HG03196 (cell line): Measurements from ENCODE around the gene GSC2.
"Not testable (repeated sequence)": the region's sequence is repeated elsewhere in the genome, so short reads cannot be mapped to it uniquely, and the experiment has no call there.

Experiments used
- ATAC-seq: cut with Tn5 transposase; IDR thresholded peaks from one replicate; pipeline ENCODE4 v1.9.1; 2021; ENCODE audit not compliant: unreplicated experiment

GSC2 gene

GRCh38 chr22:19156109-19156508 is 6.0 kb upstream of the GSC2 start:
- not testable (repeated sequence) for ATAC-seq

DNA sequence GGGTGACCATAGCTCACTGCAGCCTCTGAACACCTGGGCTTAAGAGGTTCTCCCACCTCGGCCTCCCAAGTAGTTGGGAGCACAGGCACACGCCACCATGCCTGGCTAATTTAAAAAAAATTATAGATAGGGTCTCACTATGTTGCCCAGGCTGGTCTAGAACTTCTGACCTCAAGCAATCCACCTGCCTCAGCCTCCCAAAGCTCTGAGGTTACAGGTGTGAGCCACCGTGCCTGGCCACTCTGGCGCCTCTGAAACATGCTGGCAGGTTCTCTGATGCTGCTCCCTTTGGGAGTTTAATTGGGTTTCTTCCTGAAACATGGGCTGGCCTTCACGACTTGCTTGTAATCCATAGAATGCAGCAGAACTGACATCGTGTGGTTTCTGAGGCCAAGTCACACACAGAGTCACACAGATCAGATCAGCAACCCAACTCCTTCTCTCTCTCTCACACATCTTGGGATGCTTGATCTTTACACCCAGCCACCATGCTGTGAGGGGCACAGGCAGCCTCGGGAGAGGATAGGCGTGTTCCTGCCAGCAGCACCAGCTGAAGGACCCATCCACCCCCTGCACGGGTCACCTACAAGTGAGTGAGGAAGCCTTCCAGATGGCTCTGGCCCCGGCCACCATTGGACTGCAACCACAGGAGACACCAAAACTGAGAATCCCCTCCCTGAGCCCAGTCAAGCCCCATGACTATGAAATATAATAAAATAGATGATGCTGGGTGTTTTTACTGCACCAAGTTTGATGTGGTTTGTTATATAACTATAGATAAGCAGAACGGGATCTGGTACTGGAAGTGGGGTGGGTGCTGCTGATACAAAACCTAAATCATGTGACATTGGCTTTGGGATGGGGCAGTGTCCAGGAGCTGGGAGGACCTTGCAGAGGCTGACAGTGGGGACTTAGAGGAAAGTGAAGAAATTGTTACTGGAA is 3.1 kb upstream of the GSC2 start:
- ATAC-seq = no peak

GRCh38 chr22:19151329-19152191 is 1.5 kb upstream of the GSC2 start:
- ATAC-seq = no peak

DNA sequence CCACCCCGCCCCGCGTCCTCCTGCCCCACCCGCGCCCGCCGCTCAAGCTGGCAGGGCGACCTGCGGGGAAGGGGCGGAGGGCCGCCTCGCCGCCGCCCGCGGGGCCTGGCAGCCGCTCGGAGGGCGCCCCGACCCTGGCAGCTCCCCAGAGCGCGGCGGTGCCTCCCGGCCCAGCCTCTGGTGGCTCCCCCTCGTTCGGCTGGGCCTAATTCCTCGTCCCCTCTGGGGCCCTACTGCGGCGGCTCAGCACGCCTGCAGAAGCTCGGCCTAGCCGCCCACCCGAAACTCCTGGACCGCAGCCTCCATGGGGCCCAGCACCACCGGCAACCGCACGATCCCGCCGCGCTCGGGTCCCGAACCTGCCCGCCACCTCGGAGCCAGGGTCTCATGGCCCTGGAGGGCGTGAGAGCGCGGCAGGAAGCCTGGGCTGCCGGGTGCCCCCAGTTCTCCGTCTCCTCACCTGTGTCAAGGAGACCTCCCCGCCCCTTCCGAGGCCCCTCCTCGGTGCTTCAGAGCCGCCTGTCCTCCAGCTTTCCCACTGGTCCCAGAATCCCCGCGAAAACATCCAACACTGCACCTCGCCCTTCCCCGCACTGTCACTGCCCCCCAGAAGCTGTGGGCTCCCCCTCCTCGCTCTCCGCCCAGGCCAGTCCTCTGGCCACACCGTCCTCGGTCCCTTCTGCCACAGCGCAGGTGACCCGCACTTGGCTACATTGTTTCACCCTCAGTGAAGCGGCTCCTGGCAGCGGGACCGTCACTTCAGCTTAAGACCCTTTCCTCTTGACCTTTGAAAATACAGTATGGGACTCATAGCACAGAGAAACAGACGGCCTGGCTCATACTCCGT is 613 bp upstream of the GSC2 start:
- no peak for ATAC-seq

DNA sequence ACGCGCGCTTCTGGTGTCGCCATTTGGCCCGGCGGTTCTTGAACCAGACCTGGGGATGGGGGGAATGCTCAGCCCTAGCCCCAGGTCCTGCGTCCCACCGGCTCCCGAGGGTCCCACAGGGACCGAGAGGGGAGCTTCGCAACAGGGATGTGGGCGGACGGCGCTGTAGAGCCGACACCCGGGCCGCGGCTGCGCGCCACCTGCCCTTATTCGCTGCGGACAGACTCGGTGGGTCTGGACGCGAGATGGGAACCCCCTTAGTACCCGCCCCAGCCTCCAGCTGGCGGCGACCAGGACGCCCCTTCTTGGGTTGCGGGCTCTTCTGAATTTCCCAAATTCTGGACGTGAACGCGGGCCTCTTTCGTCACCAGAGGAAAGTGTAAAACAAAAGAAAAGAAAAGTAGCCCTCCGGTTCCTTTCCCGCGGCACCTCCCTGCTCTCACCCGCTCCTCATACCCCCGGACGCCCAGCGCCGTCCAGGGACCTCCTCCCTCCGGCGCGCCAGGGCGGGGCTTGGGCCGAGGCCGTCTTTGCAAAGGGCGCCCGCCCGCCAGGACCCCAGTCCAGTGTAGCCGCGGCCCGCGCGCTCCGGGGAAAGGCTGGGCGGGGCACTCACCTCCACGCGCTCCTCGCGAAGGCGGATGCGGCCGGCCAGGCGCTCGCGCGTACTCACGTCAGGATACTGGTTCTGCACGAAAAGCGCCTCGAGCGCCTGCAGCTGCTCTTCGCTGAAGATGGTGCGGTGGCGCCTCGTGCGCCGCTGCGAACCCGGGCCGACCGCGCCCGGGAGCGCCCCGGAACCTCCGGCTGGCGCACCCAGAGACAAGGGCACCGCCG is 827 bp downstream of the GSC2 start:
- no peak for ATAC-seq

DNA sequence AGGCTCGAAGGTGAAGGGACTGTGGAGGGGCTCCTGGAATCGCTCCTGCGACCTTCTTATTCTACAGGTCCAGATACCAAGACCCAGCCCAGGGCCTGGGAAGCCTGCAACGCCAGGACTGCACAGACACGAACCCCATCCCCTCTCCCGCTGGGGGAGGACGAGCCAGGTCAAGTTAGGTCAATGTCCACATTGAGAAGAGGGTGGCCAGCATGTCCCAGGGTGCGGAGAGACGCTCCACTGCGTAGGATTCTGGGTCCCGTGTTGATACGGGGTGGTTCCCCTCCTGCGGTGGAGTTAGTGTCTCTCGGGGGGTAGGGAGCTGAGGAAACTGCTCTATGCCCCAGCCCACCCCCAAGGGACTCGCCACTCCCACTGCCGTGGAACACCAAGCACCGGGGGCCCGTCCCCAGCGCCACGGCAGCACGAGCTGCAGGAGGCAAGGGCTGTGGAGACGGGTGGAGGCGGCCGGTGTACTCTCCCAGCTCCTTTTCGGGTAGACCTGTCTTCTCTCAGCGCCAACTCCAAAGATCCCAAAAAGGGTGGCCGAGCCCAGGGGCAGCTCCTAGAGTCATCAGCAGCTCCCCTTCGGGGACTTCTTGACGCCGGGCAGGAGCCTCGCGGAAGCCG is 1.6 kb downstream of the GSC2 start:
- ATAC-seq = no peak

DNA sequence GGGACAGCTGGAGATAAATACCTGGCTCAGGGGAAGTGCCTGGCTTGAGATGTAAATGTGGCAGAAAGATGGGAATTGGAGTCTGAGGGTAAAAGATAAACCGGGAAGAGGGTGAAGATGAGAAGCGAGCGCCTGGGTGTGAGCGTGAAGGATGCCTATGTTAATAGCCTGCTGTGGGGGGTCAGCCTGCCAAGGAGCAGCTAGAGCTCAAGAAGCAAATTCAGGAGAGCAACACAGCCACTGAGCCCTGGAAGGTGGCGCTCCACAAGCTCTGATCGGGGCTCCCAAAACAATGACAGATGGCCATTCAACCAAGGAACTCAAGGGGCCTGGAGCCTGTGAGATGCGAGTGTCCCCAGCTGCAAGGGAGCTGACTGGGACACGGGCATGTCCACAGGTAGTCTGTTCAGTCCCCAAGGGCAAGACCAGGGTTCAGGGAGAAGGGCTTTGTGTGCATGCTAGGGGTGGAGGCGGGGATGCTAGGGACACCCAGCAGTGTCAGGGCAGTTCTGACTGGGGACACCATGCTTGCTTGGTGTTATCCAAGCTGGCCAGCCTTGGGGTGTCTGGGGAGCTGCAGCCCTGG is 2.8 kb downstream of the GSC2 start:
- ATAC-seq = no peak

- no peak for ATAC-seq
Observed at GRCh38 chr22:19146215-19146968, 3.7 kb downstream of the GSC2 start.

DNA sequence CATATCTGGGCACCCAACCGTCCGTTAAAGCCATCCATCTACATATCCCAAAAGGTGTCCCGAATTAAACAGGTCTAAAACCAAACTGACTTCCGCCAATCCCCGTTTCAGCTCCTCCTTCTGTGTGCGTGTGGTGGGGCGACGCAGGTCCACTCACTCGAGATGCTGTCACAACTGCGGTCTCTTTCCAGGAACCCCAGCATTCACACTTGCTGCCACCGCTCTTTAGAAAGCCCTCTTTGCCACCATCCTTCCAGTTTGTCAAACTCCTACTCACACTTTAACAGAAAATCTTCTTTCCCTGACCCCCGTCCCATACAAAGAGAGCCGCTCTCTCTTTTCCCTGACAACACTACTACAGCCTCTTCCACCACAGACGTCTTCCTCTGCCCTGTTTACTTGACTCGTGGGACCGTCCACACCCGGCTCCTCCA is 6.1 kb downstream of the GSC2 start:
- ATAC-seq = no peak

DNA sequence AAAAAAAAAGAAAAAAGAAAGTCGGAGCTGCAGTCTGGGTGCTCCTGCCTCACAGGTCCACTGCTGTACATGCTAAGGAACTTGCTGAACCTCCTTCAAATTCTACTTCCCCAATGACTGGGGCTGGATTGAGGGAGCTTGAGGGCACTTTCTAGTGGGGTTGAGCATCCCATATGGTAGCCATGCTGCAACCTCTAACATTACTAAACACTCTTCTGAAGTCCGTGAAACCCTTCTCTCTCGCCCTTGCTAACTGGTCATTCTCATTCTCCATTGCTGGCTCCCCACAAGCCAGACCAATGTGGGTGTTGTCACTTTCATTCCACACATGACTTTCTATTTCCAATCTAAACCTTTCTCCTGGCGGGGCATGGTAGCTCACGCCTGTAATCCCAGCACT is 6.9 kb downstream of the GSC2 start:
- ATAC-seq = no peak

GRCh38 chr22:19142394-19142793 is 7.7 kb downstream of the GSC2 start:
- no peak for ATAC-seq

- no peak for ATAC-seq
Observed at GRCh38 chr22:19139974-19140373, 10.1 kb downstream of the GSC2 start.

GRCh38 chr22:19139001-19139356 is 11.1 kb downstream of the GSC2 start:
- ATAC-seq = no peak

DNA sequence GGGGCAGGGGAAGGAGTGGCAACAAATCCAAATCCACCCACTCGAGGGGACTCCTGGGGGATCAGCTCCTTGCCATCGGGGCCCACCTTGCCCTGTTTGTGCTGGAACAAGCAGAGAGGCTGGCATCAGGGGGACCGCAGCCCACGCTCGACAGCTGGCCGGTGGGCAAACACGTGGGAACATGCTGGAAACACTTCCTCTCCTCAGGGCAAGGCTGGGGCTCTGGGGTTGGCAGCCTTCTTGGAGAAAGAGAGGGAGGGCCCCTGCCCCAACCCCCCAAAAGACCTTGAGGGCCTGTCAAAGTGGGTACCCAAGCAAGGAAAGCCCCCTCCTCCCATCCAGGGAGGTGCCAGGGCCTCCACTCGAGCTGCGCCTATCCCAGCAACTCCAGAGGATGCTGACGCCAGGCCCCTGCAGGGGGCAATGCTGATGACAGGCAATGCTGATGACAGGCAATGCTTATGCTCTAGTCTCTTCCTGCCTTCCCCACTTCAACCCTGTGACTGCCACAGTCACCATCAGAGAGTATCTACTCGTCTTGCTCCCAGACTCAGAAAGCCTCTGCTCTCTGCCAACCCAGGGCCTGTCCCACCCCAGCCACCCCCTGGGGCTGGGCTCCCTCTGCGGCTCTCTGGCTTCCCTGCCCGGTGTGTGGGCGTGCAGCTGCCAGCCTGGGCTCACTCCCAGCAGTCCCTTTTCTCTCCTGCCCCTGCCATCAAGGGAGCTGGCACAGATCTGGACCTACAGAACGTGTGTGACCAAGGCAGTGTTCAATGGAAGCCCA is 11.7 kb downstream of the GSC2 start:
- ATAC-seq = no peak

DNA sequence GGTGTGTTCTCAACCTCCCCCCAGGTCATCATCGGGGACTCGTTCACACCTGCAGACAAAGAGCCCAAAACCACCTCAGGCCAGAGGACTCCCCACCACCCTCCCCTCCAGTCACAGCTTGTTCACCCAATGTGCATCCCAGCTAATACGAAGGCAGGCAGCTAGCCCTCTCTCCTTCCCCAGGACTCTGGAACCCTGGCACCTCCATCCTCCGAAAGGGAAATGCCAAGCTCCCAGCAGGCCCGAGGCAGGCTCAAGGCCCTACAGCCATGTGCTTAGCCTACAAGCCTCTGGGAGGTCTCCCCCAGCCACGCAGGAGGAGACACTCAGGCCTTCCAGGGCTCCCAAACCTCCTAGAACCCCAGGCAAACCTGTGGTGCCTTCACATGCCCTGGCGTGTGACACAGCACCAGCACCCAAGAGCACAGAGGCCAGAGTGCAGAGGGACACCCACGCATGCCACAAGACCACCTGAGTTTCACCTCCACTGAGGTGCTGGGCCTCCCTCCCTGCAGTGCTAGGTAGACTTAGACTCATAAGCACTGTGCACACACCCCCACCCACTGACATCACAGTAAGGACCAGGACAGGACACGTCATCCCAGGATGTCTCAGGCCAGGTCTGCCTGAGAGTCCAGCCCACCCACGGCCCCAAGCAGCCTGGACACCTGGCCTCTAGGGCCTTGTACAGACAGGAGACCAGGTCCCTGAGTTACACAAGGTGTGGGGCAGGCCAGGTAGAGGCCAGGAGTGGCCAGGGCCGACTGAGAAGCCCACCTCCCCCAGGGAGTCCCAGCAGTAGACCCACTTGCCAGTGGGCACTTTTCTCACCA is 12.5 kb downstream of the GSC2 start:
- ATAC-seq = no peak

- ATAC-seq = no peak
Observed at GRCh38 chr22:19136915-19137314, 13.2 kb downstream of the GSC2 start.

DNA sequence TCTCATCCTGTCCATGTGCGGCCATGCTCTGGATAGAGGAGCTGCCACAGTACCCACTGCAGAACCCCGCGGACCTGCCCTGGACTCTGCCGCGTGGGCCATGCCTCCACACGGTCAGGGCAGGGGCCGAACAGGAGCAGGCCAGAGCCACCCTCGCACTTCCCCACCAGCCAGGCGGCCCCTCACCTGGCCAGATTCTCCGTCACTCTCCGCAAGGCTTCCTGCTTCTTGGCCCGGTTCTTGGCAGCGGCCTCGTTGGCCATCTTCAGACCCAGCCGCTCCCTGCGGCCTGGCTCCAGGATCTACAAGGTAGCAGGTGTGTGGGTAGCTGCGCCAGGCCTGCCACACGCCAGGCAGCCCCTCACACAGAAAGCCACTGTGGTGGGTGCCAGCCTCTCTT is 15.2 kb downstream of the GSC2 start:
- ATAC-seq = no peak
